HG03135 (cell line): ENCODE data around the gene NFKBIL1.

Source experiments
- ATAC-seq: cut with Tn5 transposase; IDR thresholded peaks from one replicate; pipeline ENCODE4 v1.9.1; 2021; ENCODE audit warnings: mild to moderate bottlenecking, moderate library complexity; ENCODE audit not compliant: unreplicated experiment

The NFKBIL1 gene

GRCh38 chr6:31559606-31559957, 12.2 kb downstream of the NFKBIL1 start:
- ATAC-seq: no peak

GRCh38 chr6:31559958-31560696, 12.7 kb downstream of the NFKBIL1 start:
- peak; percentile 71 for ATAC-seq

- ATAC-seq: no peak
Measured at GRCh38 chr6:31560697-31561058, 13.3 kb downstream of the NFKBIL1 start.

- no peak for ATAC-seq
Measured at GRCh38 chr6:31567531-31568370, 20.3 kb downstream of the NFKBIL1 start.

GRCh38 chr6:31568537-31568961, 21.1 kb downstream of the NFKBIL1 start:
- ATAC-seq: peak; percentile 55

GRCh38 chr6:31569861-31570536, 22.6 kb downstream of the NFKBIL1 start:
- no peak for ATAC-seq

- no peak for ATAC-seq
Measured at GRCh38 chr6:31572041-31572911, 24.9 kb downstream of the NFKBIL1 start, which contains the start of gene LTA. LTA (plus strand) TSS chr6:31572289; CDS start chr6:31572743, 454 bp downstream.

GRCh38 chr6:31573239-31574105, 26.1 kb downstream of the NFKBIL1 start:
- no peak for ATAC-seq

- no peak for ATAC-seq
Measured at GRCh38 chr6:31574106-31575061, 27.0 kb downstream of the NFKBIL1 start.

- no peak for ATAC-seq
Measured at GRCh38 chr6:31575335-31575901, 28.0 kb downstream of the NFKBIL1 start, which contains the start of gene TNF. TNF (plus strand) TSS chr6:31575565; CDS start chr6:31575742, 177 bp downstream.

- no peak for ATAC-seq
Measured at GRCh38 chr6:31575952-31576685, 28.7 kb downstream of the NFKBIL1 start.

- no peak for ATAC-seq
Measured at GRCh38 chr6:31576897-31577578, 29.6 kb downstream of the NFKBIL1 start.

GRCh38 chr6:31577579-31577966, 30.2 kb downstream of the NFKBIL1 start:
- ATAC-seq: no peak

GRCh38 chr6:31578184-31579118, 31.0 kb downstream of the NFKBIL1 start:
- no peak for ATAC-seq

GRCh38 chr6:31579119-31579505, 31.7 kb downstream of the NFKBIL1 start:
- no peak for ATAC-seq
